Glutamatergic neuron (in vitro differentiated cells): ENCODE results near the gene SOX2. TPM values are rescaled to one million over a fixed set of nuclear protein-coding genes. Genes with fewer than 3 reads are reported as not detected.

Experiments used
- DNase-seq: peaks from one replicate; pipeline ENCODE4 v3.0.0; 2022
- H3K27ac Mint-ChIP-seq: one replicate; pipeline ENCODE4 v1.8.0; 2020; ENCODE audit warnings: mild to moderate bottlenecking, mixed read lengths, inconsistent platforms; ENCODE audit not compliant: unreplicated experiment
- H3K27me3 Mint-ChIP-seq: one replicate; pipeline ENCODE4 v1.8.0; 2020; ENCODE audit warnings: mild to moderate bottlenecking, moderate library complexity, mixed read lengths, inconsistent platforms; ENCODE audit not compliant: unreplicated experiment
- H3K36me3 Mint-ChIP-seq: one replicate; pipeline ENCODE4 v1.8.0; 2020; ENCODE audit warnings: mild to moderate bottlenecking, mixed read lengths, inconsistent platforms; ENCODE audit not compliant: unreplicated experiment
- H3K4me1 Mint-ChIP-seq: one replicate; pipeline ENCODE4 v1.8.0; 2020; ENCODE audit warnings: mild to moderate bottlenecking, low read depth, mixed read lengths, inconsistent platforms; ENCODE audit not compliant: unreplicated experiment
- H3K4me3 Mint-ChIP-seq: one replicate; pipeline ENCODE4 v1.8.0; 2020; ENCODE audit warnings: mild to moderate bottlenecking, mixed read lengths, inconsistent platforms; ENCODE audit not compliant: unreplicated experiment
- H3K9me3 Mint-ChIP-seq: one replicate; pipeline ENCODE4 v1.8.0; 2020; ENCODE audit warnings: mild to moderate bottlenecking, moderate library complexity, mixed read lengths, inconsistent platforms; ENCODE audit not compliant: unreplicated experiment
- CTCF ChIP-seq: fragments of 200-600 bp; sonication (generic); IDR thresholded peaks from one replicate; pipeline ENCODE4 v1.5.0; 2021; ENCODE audit not compliant: partially characterized antibody, unreplicated experiment
- total RNA-seq: library from RNA; stranded (reverse); fragmentation: NEBNext Ultra II Directional; extraction: Animal tissue kit (Norgen Biotek cat#: 25700); gene quantifications from one replicate; pipeline ENCODE4 v1.2.1, GENCODE V29; 2021; ENCODE audit not compliant: unreplicated experiment

Gene SOX2
- total RNA-seq, 1 donor from 2014 or later: 23.5 TPM

GRCh38 chr3:181695661-181696491 is 15.8 kb upstream of the SOX2 start:
- peak; percentile 46 for DNase-seq
- Mint-ChIP-seq H3K4me1 (peaks cover 54% of the 10 kb centered on the region), H3K27ac (peak overlapping the region; percentile 59), H3K27me3 (peaks cover 2% of the 10 kb centered on the region), H3K36me3 (no peaks in the 10 kb centered on the region), H3K4me3 (peak overlapping the region; percentile 78), H3K9me3 (peaks cover 6% of the 10 kb centered on the region)
- TF ChIP-seq CTCF: no peak

GRCh38 chr3:181696626-181697230 is 15.0 kb upstream of the SOX2 start:
- peak overlapping the region; percentile 53 for H3K27ac Mint-ChIP-seq
- H3K9me3 Mint-ChIP-seq: peaks cover 7% of the 10 kb centered on the region
- no peaks in the 10 kb centered on the region for H3K36me3 Mint-ChIP-seq
- no peak for TF ChIP-seq CTCF
- H3K4me1 Mint-ChIP-seq: peaks cover 50% of the 10 kb centered on the region
- DNase-seq: no peak
- H3K27me3 Mint-ChIP-seq: peaks cover 2% of the 10 kb centered on the region
- peak overlapping the region; percentile 26 for H3K4me3 Mint-ChIP-seq

- no peak for TF ChIP-seq CTCF
- peaks cover 4% of the 10 kb centered on the region for H3K9me3 Mint-ChIP-seq
- H3K4me3 Mint-ChIP-seq: peak overlapping the region; percentile 68
- H3K27ac Mint-ChIP-seq: no peak overlapping the region
- H3K36me3 Mint-ChIP-seq: no peaks in the 10 kb centered on the region
- H3K4me1 Mint-ChIP-seq: peaks cover 47% of the 10 kb centered on the region
- peaks cover 4% of the 10 kb centered on the region for H3K27me3 Mint-ChIP-seq
- no peak for DNase-seq
Observed at GRCh38 chr3:181698263-181698954, 13.3 kb upstream of the SOX2 start.

DNA sequence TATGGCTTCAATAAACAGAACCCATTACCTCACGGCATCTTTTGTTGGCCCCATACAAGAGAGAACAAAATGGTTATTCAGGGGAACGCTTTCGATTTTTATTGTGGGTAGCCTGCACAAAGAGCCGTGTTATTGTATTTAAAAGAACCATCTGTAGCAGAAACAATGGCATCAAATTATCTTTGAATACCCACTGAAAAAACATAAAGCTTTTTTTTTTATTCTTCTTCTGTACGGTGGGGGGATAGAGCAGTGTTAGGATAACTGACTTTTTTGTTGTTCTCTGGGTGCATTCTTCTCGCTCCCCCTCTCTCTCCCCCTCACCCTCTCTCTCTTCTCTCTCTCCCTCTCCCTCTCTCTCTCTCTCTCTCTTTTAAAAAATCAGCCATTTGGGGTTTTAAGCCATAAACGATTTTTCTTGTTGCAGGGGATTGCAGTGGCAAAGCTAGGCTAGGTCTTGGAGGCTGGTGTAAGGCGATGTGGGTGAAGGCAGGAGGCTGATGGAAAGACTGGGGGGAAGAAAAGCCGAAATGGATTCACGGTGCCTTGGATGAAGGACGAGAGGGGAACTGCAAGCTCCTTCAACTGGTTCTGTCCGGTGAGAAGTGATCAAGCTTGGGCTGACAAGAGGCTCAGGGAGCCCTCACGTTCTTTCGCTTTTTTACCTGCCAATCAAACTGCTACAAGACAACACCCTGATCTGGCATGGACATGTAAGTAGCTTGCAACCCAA is 12.4 kb upstream of the SOX2 start:
- DNase-seq: no peak
- Mint-ChIP-seq H3K36me3 (no peaks in the 10 kb centered on the region), H3K4me3 (peak overlapping the region; percentile 81), H3K27ac (peak overlapping the region; percentile 85), H3K4me1 (peaks cover 51% of the 10 kb centered on the region), H3K9me3 (peaks cover 4% of the 10 kb centered on the region), H3K27me3 (peaks cover 6% of the 10 kb centered on the region)
- TF ChIP-seq CTCF: no peak
